Stromal cell of bone marrow (primary cell): Measurements from ENCODE around the gene RAB35.

ENCODE experiments used
- DNase-seq: peaks from one replicate; pipeline ENCODE4 v3.0.0-alpha.2; 2012; ENCODE audit warnings: low read depth

Gene RAB35

GRCh38 chr12:120086801-120087621 is 29.5 kb downstream of the RAB35 start:
- peak; percentile 98 for DNase-seq

- DNase-seq = no peak
These were observed 30.5 kb downstream of the RAB35 start for GRCh38 chr12:120085920-120086645.

GRCh38 chr12:120081641-120082040 is 34.9 kb downstream of the RAB35 start:
- DNase-seq = no peak

- no peak for DNase-seq
These were observed 36.8 kb downstream of the RAB35 start for GRCh38 chr12:120079411-120080400.

GRCh38 chr12:120078868-120079267 is 37.7 kb downstream of the RAB35 start:
- DNase-seq = no peak

GRCh38 chr12:120077260-120077659 is 39.3 kb downstream of the RAB35 start:
- no peak for DNase-seq

GRCh38 chr12:120076651-120077050 is 39.9 kb downstream of the RAB35 start:
- no peak for DNase-seq

GRCh38 chr12:120075034-120075616 is 41.4 kb downstream of the RAB35 start:
- no peak for DNase-seq

GRCh38 chr12:120072472-120073249 is 43.9 kb downstream of the RAB35 start:
- DNase-seq = no peak

GRCh38 chr12:120071493-120072020 is 45.0 kb downstream of the RAB35 start:
- no peak for DNase-seq

GRCh38 chr12:120069278-120069677 is 47.3 kb downstream of the RAB35 start:
- DNase-seq = no peak

GRCh38 chr12:120067901-120068300 is 48.7 kb downstream of the RAB35 start:
- DNase-seq = no peak

GRCh38 chr12:120067084-120067869 is 49.3 kb downstream of the RAB35 start:
- no peak for DNase-seq

- DNase-seq = no peak
These were observed 50.2 kb downstream of the RAB35 start for GRCh38 chr12:120066341-120066740.

GRCh38 chr12:120065472-120065871 is 51.1 kb downstream of the RAB35 start:
- no peak for DNase-seq

GRCh38 chr12:120064054-120064940 is 52.3 kb downstream of the RAB35 start:
- DNase-seq = no peak

GRCh38 chr12:120062976-120063579 is 53.5 kb downstream of the RAB35 start:
- DNase-seq = no peak

GRCh38 chr12:120061575-120062214 is 54.9 kb downstream of the RAB35 start:
- DNase-seq = no peak
